Measurements from ENCODE around the gene HOTAIR. TPM values are rescaled to one million over a fixed set of nuclear protein-coding genes. Genes with fewer than 3 reads are reported as not detected.

Gene HOTAIR
- polyA plus RNA-seq, 2 of the 4 experiments (the other 2 are of a cell fraction), result 0.67 to 0.71 TPM

- H3K4me1 ChIP-seq, result no peaks in the 10 kb centered on the region
- no peak for DNase-seq (ENCODE audit: low read depth in 1 of 2, low spot score in 1 of 2)
- H3K4me2 ChIP-seq, result no peak overlapping the region
- no peak overlapping the region for H3K4me3 ChIP-seq
- no peak for FAIRE-seq
- 88% methylated on average over 3 of the region's 3 CpGs for WGBS (ENCODE audit: missing lambda C conversion rate)
- no peak for ATAC-seq
- POLR2A ChIA-PET, result no interaction called here
- no peak for TF ChIP-seq KDM5A (IDR thresholded peaks at IDR 0.05)
- TF ChIP-seq CHD2 (IDR thresholded peaks at IDR 0.05; ENCODE audit: low read length, partially characterized antibody), result no peak
- TF ChIP-seq RAD21 (conservative IDR thresholded peaks at IDR 0.05 in 1 of 2, IDR thresholded peaks at IDR 0.05 in 1 of 2), result no peak
- TF ChIP-seq CTCF (IDR thresholded peaks at IDR 0.05), result no peak
- TF ChIP-seq NPAS2 (CRISPR knock-in tag; IDR thresholded peaks at IDR 0.05; ENCODE audit: borderline replicate concordance), result no peak
- H3K9me3 ChIP-seq, result no peaks in the 10 kb centered on the region
- CTCF ChIA-PET, result interaction anchor here (0.9 to 2.3 kb wide), 6 partner anchors 9 to 212 kb away, joined by 3 to 10 read pairs (median 4); partner anchors contain the start of gene HOXC10
- no peak overlapping the region for H3K27ac ChIP-seq
These were observed 16.6 kb downstream of the HOTAIR start for GRCh38 chr12:53958128-53958527.

GRCh38 chr12:53956914-53957536 lies 17.7 kb downstream of the HOTAIR start:
- Histone ChIP-seq H3K27ac (no peak overlapping the region), H3K9me3 (no peaks in the 10 kb centered on the region), H3K4me3 (no peak overlapping the region), H3K4me2 (no peak overlapping the region), H3K4me1 (no peaks in the 10 kb centered on the region)
- ChIA-PET POLR2A (no interaction called here), CTCF (interaction anchor here (1.8 kb wide), 1 partner anchor 211 kb away, joined by 6 read pairs; no protein-coding TSS in a partner anchor)
- 91% methylated on average over 11 of the region's 11 CpGs for WGBS (ENCODE audit: missing lambda C conversion rate)
- DNase-seq (ENCODE audit: low read depth in 1 of 2, low spot score in 1 of 2) (no peak), ATAC-seq (no peak), FAIRE-seq (no peak)
- TF ChIP-seq JUNB (IDR thresholded peaks at IDR 0.05), result no peak
- TF ChIP-seq POLR2A (IDR thresholded peaks at IDR 0.05; ENCODE audit: low read length), result no peak
- TF ChIP-seq HMGXB4 (CRISPR knock-in tag; IDR thresholded peaks at IDR 0.05; ENCODE audit: borderline replicate concordance), result no peak
- TF ChIP-seq HOXB13 (CRISPR knock-in tag; IDR thresholded peaks at IDR 0.05; ENCODE audit: low read depth), result no peak
- no peak for TF ChIP-seq E2F6 (IDR thresholded peaks at IDR 0.05; ENCODE audit: borderline replicate concordance, low read depth)
- TF ChIP-seq BHLHE40 (IDR thresholded peaks at IDR 0.05; ENCODE audit: low read depth, low read length), result no peak
- TF ChIP-seq MAZ (IDR thresholded peaks at IDR 0.05; ENCODE audit: borderline replicate concordance, low read depth, low read length), result no peak
- no peak for TF ChIP-seq RFX5 (IDR thresholded peaks at IDR 0.05)
- no peak for TF ChIP-seq ATOH8 (CRISPR knock-in tag; IDR thresholded peaks at IDR 0.05; ENCODE audit: low read depth)
- no peak for TF ChIP-seq CBX8 (IDR thresholded peaks at IDR 0.05)
- no peak for TF ChIP-seq MAFK (IDR thresholded peaks at IDR 0.05; ENCODE audit: partially characterized antibody)
- no peak for TF ChIP-seq JUN (IDR thresholded peaks at IDR 0.05)
- TF ChIP-seq NFE2L2 (conservative IDR thresholded peaks at IDR 0.05; ENCODE audit: low read length), result no peak
- no peak for TF ChIP-seq BCL3 (IDR thresholded peaks at IDR 0.05)
- no peak for TF ChIP-seq EHF (CRISPR knock-in tag; IDR thresholded peaks at IDR 0.05)

Data from A549 (cell line).